Endothelial cell (in vitro differentiated cells): ENCODE data around the gene CYSLTR2. TPM values are rescaled to one million over a fixed set of nuclear protein-coding genes. Genes with fewer than 3 reads are reported as not detected.

ENCODE experiments used
- DNase-seq: peaks from one replicate; pipeline ENCODE4 v3.0.0; 2021; ENCODE audit warnings: low spot score
- H3K27ac Mint-ChIP-seq: one replicate; pipeline ENCODE4 v1.8.0; 2021; ENCODE audit warnings: mixed read lengths, inconsistent platforms; ENCODE audit not compliant: unreplicated experiment
- H3K27me3 Mint-ChIP-seq: one replicate; pipeline ENCODE4 v1.8.0; 2021; ENCODE audit warnings: mild to moderate bottlenecking, moderate library complexity, mixed read lengths, inconsistent platforms; ENCODE audit not compliant: unreplicated experiment
- H3K36me3 Mint-ChIP-seq: one replicate; pipeline ENCODE4 v1.8.0; 2021; ENCODE audit warnings: mild to moderate bottlenecking, low read depth, mixed read lengths, inconsistent platforms; ENCODE audit not compliant: unreplicated experiment
- H3K4me1 Mint-ChIP-seq: one replicate; pipeline ENCODE4 v1.8.0; 2021; ENCODE audit warnings: mild to moderate bottlenecking, mixed read lengths, inconsistent platforms; ENCODE audit not compliant: unreplicated experiment
- H3K4me3 Mint-ChIP-seq: one replicate; pipeline ENCODE4 v1.8.0; 2021; ENCODE audit warnings: mild to moderate bottlenecking, mixed read lengths, inconsistent platforms; ENCODE audit not compliant: unreplicated experiment
- H3K9me3 Mint-ChIP-seq: one replicate; pipeline ENCODE4 v1.8.0; 2021; ENCODE audit warnings: mixed read lengths, inconsistent platforms; ENCODE audit not compliant: unreplicated experiment
- CTCF ChIP-seq: fragments of 200-600 bp; sonication (generic); IDR thresholded peaks from one replicate; pipeline ENCODE4 v1.5.0; 2021; ENCODE audit warnings: antibody characterized with exemption; ENCODE audit not compliant: unreplicated experiment
- total RNA-seq: library from RNA; stranded (reverse); fragmentation: NEBNext Ultra II Directional; extraction: Animal tissue kit (Norgen Biotek cat#: 25700); gene quantifications from one replicate; pipeline ENCODE4 v1.2.1, GENCODE V29; 2021; ENCODE audit not compliant: unreplicated experiment

The CYSLTR2 gene
- total RNA-seq, 1 donor from 2014 or later = not detected

- Mint-ChIP-seq H3K27me3 (no peaks in the 10 kb centered on the region), H3K27ac (no peak overlapping the region), H3K4me3 (no peak overlapping the region), H3K36me3 (peaks cover 5% of the 10 kb centered on the region), H3K4me1 (no peaks in the 10 kb centered on the region), H3K9me3 (peaks cover 4% of the 10 kb centered on the region)
- DNase-seq = no peak
- no peak for TF ChIP-seq CTCF
Measured at GRCh38 chr13:48642061-48642460, 11.7 kb upstream of the CYSLTR2 start.

- H3K9me3 Mint-ChIP-seq = no peaks in the 10 kb centered on the region
- H3K36me3 Mint-ChIP-seq = no peaks in the 10 kb centered on the region
- DNase-seq = no peak
- no peak overlapping the region for H3K4me3 Mint-ChIP-seq
- no peaks in the 10 kb centered on the region for H3K4me1 Mint-ChIP-seq
- H3K27me3 Mint-ChIP-seq = no peaks in the 10 kb centered on the region
- no peak overlapping the region for H3K27ac Mint-ChIP-seq
- TF ChIP-seq CTCF = no peak
Measured at GRCh38 chr13:48643159-48643558, 10.6 kb upstream of the CYSLTR2 start.

- H3K27ac Mint-ChIP-seq = no peak overlapping the region
- no peak overlapping the region for H3K4me3 Mint-ChIP-seq
- no peak for TF ChIP-seq CTCF
- H3K36me3 Mint-ChIP-seq = no peaks in the 10 kb centered on the region
- no peak for DNase-seq
- no peaks in the 10 kb centered on the region for H3K27me3 Mint-ChIP-seq
- no peaks in the 10 kb centered on the region for H3K9me3 Mint-ChIP-seq
- no peaks in the 10 kb centered on the region for H3K4me1 Mint-ChIP-seq
Measured at GRCh38 chr13:48644141-48644540, 9.6 kb upstream of the CYSLTR2 start.

GRCh38 chr13:48644951-48645350, 8.8 kb upstream of the CYSLTR2 start:
- no peak for TF ChIP-seq CTCF
- H3K9me3 Mint-ChIP-seq = no peaks in the 10 kb centered on the region
- H3K27ac Mint-ChIP-seq = no peak overlapping the region
- no peaks in the 10 kb centered on the region for H3K27me3 Mint-ChIP-seq
- no peak overlapping the region for H3K4me3 Mint-ChIP-seq
- H3K4me1 Mint-ChIP-seq = no peaks in the 10 kb centered on the region
- DNase-seq = no peak
- H3K36me3 Mint-ChIP-seq = no peaks in the 10 kb centered on the region

GRCh38 chr13:48645845-48646244, 7.9 kb upstream of the CYSLTR2 start:
- H3K36me3 Mint-ChIP-seq = no peaks in the 10 kb centered on the region
- TF ChIP-seq CTCF = no peak
- H3K4me1 Mint-ChIP-seq = no peaks in the 10 kb centered on the region
- H3K9me3 Mint-ChIP-seq = no peaks in the 10 kb centered on the region
- no peaks in the 10 kb centered on the region for H3K27me3 Mint-ChIP-seq
- no peak for DNase-seq
- no peak overlapping the region for H3K27ac Mint-ChIP-seq
- no peak overlapping the region for H3K4me3 Mint-ChIP-seq
